Fibroblast of skin of back (primary cell): ENCODE data around the gene SLC4A2.
A peak's percentile ranks its signal among the peaks of the same experiment; 100 is the strongest.

Experiments
- DNase-seq: peaks from one replicate; pipeline ENCODE4 v3.0.0-alpha.2; 2013

SLC4A2 gene

GRCh38 chr7:151063212-151063561 lies 3.8 kb downstream of the SLC4A2 start:
- DNase-seq = no peak

- DNase-seq = no peak
Measured at GRCh38 chr7:151064454-151064853, 5.1 kb downstream of the SLC4A2 start.

GRCh38 chr7:151064993-151065392 lies 5.6 kb downstream of the SLC4A2 start:
- DNase-seq = no peak

GRCh38 chr7:151065516-151065915 lies 6.1 kb downstream of the SLC4A2 start:
- no peak for DNase-seq

GRCh38 chr7:151066273-151066974 lies 7.0 kb downstream of the SLC4A2 start:
- no peak for DNase-seq

- peak; percentile 33 for DNase-seq
Measured at GRCh38 chr7:151068069-151068773, 8.8 kb downstream of the SLC4A2 start.

- DNase-seq = no peak
Measured at GRCh38 chr7:151069841-151070573, 10.6 kb downstream of the SLC4A2 start.

GRCh38 chr7:151070574-151070960 lies 11.2 kb downstream of the SLC4A2 start:
- no peak for DNase-seq

GRCh38 chr7:151071032-151071866 lies 11.9 kb downstream of the SLC4A2 start:
- DNase-seq = no peak

GRCh38 chr7:151073990-151074389 lies 14.6 kb downstream of the SLC4A2 start:
- DNase-seq = no peak

- no peak for DNase-seq
Measured at GRCh38 chr7:151074817-151075661, 15.7 kb downstream of the SLC4A2 start.

GRCh38 chr7:151075662-151075971 lies 16.2 kb downstream of the SLC4A2 start:
- no peak for DNase-seq

- DNase-seq = no peak
Measured at GRCh38 chr7:151075978-151076426, 16.6 kb downstream of the SLC4A2 start.

- peak; percentile 30 for DNase-seq
Measured at GRCh38 chr7:151076863-151077704, 17.7 kb downstream of the SLC4A2 start.

GRCh38 chr7:151077705-151078232 lies 18.4 kb downstream of the SLC4A2 start:
- DNase-seq = no peak

GRCh38 chr7:151078233-151079040 lies 19.0 kb downstream of the SLC4A2 start:
- DNase-seq = peak; percentile 68

- no peak for DNase-seq
Measured at GRCh38 chr7:151079199-151079910, 20.0 kb downstream of the SLC4A2 start.

GRCh38 chr7:151080067-151080521 lies 20.7 kb downstream of the SLC4A2 start:
- peak; percentile 24 for DNase-seq
